ENCODE results near the gene SPACA9.

The SPACA9 gene

GRCh38 chr9:132923346-132923902 lies 44.7 kb downstream of the SPACA9 start:
- TF ChIP-seq GATA3 (IDR thresholded peaks at IDR 0.05; ENCODE audit: low read depth, low read length) (no peak), GATA2 (IDR thresholded peaks at IDR 0.05; ENCODE audit: low read depth, low read length) (no peak)

GRCh38 chr9:132927704-132928103 lies 49.0 kb downstream of the SPACA9 start:
- TF ChIP-seq GATA2 (IDR thresholded peaks at IDR 0.05; ENCODE audit: low read depth, low read length) = no peak
- TF ChIP-seq GATA3 (IDR thresholded peaks at IDR 0.05; ENCODE audit: low read depth, low read length) = no peak

GRCh38 chr9:132931178-132931735 lies 52.6 kb downstream of the SPACA9 start:
- TF ChIP-seq GATA2 (IDR thresholded peaks at IDR 0.05; ENCODE audit: low read depth, low read length) = no peak
- TF ChIP-seq GATA3 (IDR thresholded peaks at IDR 0.05; ENCODE audit: low read depth, low read length) = no peak

GRCh38 chr9:132935026-132935425 lies 56.3 kb downstream of the SPACA9 start:
- TF ChIP-seq GATA3 (IDR thresholded peaks at IDR 0.05; ENCODE audit: low read depth, low read length) = no peak
- TF ChIP-seq GATA2 (IDR thresholded peaks at IDR 0.05; ENCODE audit: low read depth, low read length) = no peak

- no peak for TF ChIP-seq GATA3 (IDR thresholded peaks at IDR 0.05; ENCODE audit: low read depth, low read length)
- TF ChIP-seq GATA2 (IDR thresholded peaks at IDR 0.05; ENCODE audit: low read depth, low read length) = no peak
Measured at GRCh38 chr9:132937463-132937901, 58.8 kb downstream of the SPACA9 start.

GRCh38 chr9:132939169-132939568 lies 60.5 kb downstream of the SPACA9 start:
- TF ChIP-seq GATA3 (IDR thresholded peaks at IDR 0.05; ENCODE audit: low read depth, low read length) (no peak), GATA2 (IDR thresholded peaks at IDR 0.05; ENCODE audit: low read depth, low read length) (no peak)
